Activated CD4-positive, alpha-beta T cell treated with anti-CD3 and anti-CD28 coated beads, Interleukin-10, Interleukin-2, amounts not matched to agents 100 ng/mL and 50 ng/mL, durations not matched to agents 16 hours and 8 hours (primary cell): Measurements from ENCODE around the gene GADD45G.

Experiments used
- DNase-seq: peaks from one replicate; pipeline ENCODE4 v3.0.0-alpha.2; 2020

GADD45G gene

GRCh38 chr9:89592963-89593726 lies 11.7 kb upstream of the GADD45G start:
- no peak for DNase-seq

GRCh38 chr9:89593727-89594427 lies 10.9 kb upstream of the GADD45G start:
- peak; percentile 77 for DNase-seq

GRCh38 chr9:89594811-89595550 lies 9.8 kb upstream of the GADD45G start:
- no peak for DNase-seq

GRCh38 chr9:89595646-89596045 lies 9.2 kb upstream of the GADD45G start:
- DNase-seq = no peak

- DNase-seq = no peak
Observed at GRCh38 chr9:89596937-89597555, 7.8 kb upstream of the GADD45G start.

- peak; percentile 65 for DNase-seq
Observed at GRCh38 chr9:89597711-89598362, 7.0 kb upstream of the GADD45G start.

- DNase-seq = no peak
Observed at GRCh38 chr9:89598363-89598713, 6.5 kb upstream of the GADD45G start.

- DNase-seq = no peak
Observed at GRCh38 chr9:89598926-89599325, 5.9 kb upstream of the GADD45G start.

GRCh38 chr9:89600831-89601230 lies 4.0 kb upstream of the GADD45G start:
- no peak for DNase-seq

- no peak for DNase-seq
Observed at GRCh38 chr9:89601306-89601705, 3.5 kb upstream of the GADD45G start.

GRCh38 chr9:89601856-89602562 lies 2.8 kb upstream of the GADD45G start:
- DNase-seq = no peak

- peak; percentile 92 for DNase-seq
Observed at GRCh38 chr9:89602978-89603766, 1.6 kb upstream of the GADD45G start.

- peak; percentile 67 for DNase-seq
Observed at GRCh38 chr9:89603767-89604665, 796 bp upstream of the GADD45G start.

GRCh38 chr9:89605465-89606048 lies 745 bp downstream of the GADD45G start:
- peak; percentile 69 for DNase-seq

- peak; percentile 51 for DNase-seq
Observed at GRCh38 chr9:89606049-89606623, 1.3 kb downstream of the GADD45G start.

- DNase-seq = peak; percentile 57
Observed at GRCh38 chr9:89606624-89607311, 2.0 kb downstream of the GADD45G start.

GRCh38 chr9:89608641-89609335 lies 4.0 kb downstream of the GADD45G start:
- DNase-seq = no peak

GRCh38 chr9:89609426-89610006 lies 4.7 kb downstream of the GADD45G start:
- no peak for DNase-seq
